Erythroblast (primary cell): ENCODE results near the gene XKRX.

Experiments
- GATA1 ChIP-seq: IDR thresholded peaks from 2 replicates; pipeline ENCODE4 v1.6.1; 2011; ENCODE audit warnings: low read depth, mild to moderate bottlenecking, control low read depth, low read length, moderate library complexity
- POLR2A ChIP-seq: IDR thresholded peaks from 2 replicates; pipeline ENCODE4 v1.6.1; 2011; ENCODE audit warnings: mild to moderate bottlenecking, low read length

- TF ChIP-seq POLR2A (no peak), GATA1 (no peak)
These were observed 54.4 kb downstream of the XKRX start, which contains the start of gene NOX1 for GRCh38 chrX:100874325-100874724.
